GM18909 (cell line): ENCODE results near the gene FBXL12.
"Not testable (repeated sequence)": the region's sequence is repeated elsewhere in the genome, so short reads cannot be mapped to it uniquely, and the experiment has no call there.

Experiments used
- ATAC-seq: cut with Tn5 transposase; IDR thresholded peaks from one replicate; pipeline ENCODE4 v1.9.1; 2021; ENCODE audit warnings: mild to moderate bottlenecking; ENCODE audit not compliant: unreplicated experiment, poor library complexity

FBXL12 gene, protein sequence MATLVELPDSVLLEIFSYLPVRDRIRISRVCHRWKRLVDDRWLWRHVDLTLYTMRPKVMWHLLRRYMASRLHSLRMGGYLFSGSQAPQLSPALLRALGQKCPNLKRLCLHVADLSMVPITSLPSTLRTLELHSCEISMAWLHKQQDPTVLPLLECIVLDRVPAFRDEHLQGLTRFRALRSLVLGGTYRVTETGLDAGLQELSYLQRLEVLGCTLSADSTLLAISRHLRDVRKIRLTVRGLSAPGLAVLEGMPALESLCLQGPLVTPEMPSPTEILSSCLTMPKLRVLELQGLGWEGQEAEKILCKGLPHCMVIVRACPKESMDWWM

GRCh38 chr19:9818734-9819595 lies at the start of gene FBXL12:
FBXL12 (minus strand) TSS chr19:9819079; CDS start chr19:9818813, 266 bp downstream.
- peak; percentile 83 for ATAC-seq

DNA sequence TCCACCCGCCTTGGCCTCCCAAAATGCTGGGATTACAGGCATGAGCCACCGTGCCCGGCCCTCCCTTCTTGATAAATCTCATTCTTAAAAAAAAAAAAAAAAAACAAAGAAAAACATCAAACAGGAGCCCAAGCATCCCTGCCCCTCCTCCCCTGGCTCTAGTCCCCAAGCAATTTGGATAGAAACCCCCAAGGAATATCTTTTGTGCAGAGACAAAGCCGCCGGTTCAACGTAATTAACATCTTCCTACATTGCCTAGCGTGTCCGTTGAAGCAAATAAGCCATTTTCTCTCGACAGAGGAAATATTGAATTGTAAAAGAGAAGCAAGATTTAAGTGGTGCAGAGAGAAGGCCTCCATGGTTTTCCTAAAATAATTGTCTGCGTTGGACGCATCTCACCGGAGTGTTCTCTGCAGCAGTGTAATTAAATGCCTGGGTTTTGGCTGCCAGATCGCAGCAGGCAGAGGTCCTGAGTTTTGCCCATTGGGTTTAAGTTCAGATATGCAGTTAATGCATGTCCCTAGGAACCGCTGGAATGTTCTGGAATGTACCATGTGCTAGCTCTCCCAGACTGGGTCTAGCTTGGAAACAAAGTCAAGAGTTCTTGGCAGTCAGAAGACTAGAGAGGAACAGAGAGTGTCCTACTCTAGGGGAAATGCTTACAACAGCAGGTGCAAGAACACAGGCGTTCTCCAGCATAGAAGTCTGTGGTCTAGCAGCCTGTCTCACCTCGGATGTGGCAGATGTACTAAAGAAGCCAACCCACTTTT lies 47.0 kb upstream of the FBXL12 start:
- ATAC-seq, result no peak

- ATAC-seq, result no peak
Observed at GRCh38 chr19:9863759-9864158, 44.9 kb upstream of the FBXL12 start.

- no peak for ATAC-seq
Observed at GRCh38 chr19:9862938-9863337, 44.1 kb upstream of the FBXL12 start.

DNA sequence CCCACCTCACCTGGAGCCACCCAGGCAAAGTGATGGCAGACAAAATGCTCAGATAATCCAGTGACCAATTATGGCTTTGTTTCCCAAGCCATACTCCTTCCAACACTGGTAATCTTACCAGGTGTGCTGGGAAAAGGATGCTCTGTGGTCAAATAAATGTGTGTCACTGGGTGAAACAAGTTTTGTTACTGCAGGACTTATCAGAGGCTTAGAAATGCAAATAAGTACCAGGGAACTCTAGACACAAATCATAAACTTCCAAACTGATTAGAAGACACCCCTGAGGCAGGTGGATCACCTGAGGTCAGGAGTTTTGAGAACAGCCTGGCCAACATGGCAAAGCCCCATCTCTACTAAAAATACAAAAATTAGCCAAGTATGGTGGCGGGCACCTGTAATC lies 42.6 kb upstream of the FBXL12 start:
- ATAC-seq, result no peak

GRCh38 chr19:9860407-9860806 lies 41.5 kb upstream of the FBXL12 start:
- ATAC-seq, result no peak

DNA sequence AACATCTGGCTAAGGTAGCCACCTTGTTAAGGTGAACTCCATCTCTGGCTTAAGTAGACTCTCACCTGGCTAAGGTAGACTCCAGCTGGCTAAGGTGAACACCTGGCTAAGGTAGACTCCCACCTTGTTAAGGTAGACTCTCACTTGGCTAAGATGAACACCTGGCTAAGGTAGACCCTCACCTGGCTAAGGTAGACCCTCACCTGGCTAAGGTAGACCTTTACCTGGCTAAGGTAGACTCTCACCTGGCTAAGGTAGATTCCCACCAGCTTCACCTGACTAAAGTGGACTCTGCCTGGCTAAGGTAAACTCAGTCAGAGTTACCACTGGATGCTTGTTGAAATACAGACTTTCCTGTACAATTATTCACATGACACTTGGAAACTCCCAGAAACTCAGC lies 39.9 kb upstream of the FBXL12 start:
- no peak for ATAC-seq

- ATAC-seq, result no peak
Observed at GRCh38 chr19:9857920-9858746, 39.3 kb upstream of the FBXL12 start.

GRCh38 chr19:9857076-9857721 lies 38.3 kb upstream of the FBXL12 start:
- ATAC-seq, result no peak

- ATAC-seq, result no peak
Observed at GRCh38 chr19:9856609-9857008, 37.7 kb upstream of the FBXL12 start.

DNA sequence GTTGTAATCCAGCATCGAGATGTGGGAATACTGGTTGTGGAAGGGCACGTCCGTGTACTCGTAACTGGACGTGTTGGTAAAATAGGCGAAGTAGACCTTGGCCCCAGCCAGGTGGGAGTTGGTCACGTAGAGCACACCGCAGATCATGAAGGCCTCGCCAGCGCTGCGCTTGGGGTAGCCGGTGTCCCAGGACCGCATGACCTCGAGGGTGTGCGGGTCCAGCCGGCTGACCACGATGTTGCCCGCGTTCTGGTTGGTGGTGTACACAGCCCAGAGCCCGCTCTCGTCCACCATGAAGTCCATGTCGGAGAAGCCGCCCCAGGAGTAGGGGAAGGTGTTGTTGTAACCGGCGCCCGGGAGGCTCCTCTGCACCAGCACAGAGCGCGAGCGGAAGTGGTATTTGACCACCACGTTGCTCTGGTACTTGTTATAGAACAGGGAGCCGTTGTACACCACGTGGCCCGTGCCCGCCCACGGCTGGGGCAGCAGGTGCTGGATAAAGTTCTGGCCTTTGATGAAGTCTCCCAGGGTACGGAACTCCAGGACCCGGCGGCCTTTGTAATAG lies 35.5 kb upstream of the FBXL12 start:
- no peak for ATAC-seq

GRCh38 chr19:9850235-9850959 lies 31.5 kb upstream of the FBXL12 start:
- ATAC-seq, result no peak

GRCh38 chr19:9849791-9850190 lies 30.9 kb upstream of the FBXL12 start:
- no peak for ATAC-seq

DNA sequence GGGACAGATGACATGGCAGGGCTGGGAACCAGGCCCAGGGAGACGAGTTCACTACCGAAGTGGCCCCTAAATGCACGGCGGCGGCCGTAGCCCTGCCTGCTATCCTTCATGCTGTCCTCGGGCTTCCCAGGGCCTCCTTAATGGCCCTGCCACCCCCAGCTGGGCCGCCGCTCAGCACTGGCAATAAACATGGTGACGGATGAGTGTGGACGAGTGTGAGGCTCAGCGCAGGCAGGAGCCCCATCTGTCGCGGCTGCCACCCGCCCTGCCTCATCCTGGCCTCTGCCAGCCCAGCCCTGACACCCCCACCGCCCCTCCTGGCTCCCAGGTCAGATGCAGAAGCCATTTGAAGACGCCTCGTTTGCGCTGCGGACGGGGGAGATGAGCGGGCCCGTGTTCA lies 29.9 kb upstream of the FBXL12 start:
- ATAC-seq, result no peak

GRCh38 chr19:9848060-9848459 lies 29.2 kb upstream of the FBXL12 start:
- ATAC-seq, result no peak

DNA sequence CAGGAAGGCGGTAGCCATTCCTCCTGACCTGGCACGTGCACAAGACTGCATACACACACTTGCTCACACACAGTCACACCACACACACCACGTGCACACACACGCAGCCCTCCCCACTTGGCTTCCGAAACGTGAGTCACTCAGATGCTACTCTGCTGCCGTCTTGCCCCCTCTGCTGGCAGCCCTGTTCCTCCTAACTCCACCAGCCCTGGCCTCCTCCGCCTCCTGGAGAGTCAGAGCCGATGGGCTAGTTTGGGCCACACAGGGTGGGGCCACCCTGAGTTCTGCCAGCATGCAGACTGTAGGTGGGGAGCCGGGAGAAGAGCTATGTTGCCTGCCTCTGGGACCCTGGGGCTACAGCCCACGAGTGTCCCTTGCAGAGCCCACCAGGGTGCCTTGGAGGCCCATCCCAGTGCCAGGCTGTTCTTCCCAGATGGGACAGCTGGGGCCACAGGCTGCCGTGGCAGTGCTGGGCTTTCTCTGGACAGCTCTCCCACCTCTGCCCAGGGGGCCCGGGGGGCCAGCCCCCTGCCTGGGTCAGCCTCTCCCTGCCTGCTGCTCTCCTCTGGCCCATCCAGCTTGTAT lies 28.3 kb upstream of the FBXL12 start:
- no peak for ATAC-seq

DNA sequence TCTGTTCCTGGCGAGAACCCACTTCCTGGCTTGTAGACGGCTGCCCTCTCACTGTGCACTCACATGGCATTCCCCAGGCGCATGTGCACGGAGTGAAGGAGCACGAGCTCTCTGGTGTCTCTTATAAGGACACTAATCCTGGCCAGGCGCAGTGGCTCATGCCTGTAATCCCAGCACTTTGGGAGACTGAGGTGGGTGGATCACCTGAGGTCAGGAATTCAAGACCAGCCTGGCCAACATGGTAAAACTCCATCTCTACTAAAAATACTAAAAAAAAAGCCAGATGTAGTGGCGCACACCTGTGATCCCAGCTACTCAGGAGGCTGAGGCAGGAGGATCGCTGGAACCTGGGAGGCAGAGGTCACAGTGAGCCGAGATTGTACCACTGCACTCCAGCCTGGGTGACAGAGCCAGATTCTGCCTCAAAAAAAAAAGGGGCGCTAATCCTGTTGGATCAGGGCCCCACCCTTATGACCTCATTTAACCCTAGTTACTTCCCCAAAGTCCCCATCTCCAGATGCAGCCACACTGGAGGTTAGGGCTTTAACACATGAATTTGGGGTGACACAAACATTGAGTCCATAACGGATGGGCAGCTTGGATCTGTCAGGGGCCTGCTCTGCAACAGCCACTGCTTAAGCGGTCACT lies 24.9 kb upstream of the FBXL12 start:
- not testable (repeated sequence) for ATAC-seq
